ENCODE results near the gene PTPN2.

GRCh38 chr18:12904012-12904516 is 20.0 kb upstream of the PTPN2 start:
- TF ChIP-seq, protein P1, sequence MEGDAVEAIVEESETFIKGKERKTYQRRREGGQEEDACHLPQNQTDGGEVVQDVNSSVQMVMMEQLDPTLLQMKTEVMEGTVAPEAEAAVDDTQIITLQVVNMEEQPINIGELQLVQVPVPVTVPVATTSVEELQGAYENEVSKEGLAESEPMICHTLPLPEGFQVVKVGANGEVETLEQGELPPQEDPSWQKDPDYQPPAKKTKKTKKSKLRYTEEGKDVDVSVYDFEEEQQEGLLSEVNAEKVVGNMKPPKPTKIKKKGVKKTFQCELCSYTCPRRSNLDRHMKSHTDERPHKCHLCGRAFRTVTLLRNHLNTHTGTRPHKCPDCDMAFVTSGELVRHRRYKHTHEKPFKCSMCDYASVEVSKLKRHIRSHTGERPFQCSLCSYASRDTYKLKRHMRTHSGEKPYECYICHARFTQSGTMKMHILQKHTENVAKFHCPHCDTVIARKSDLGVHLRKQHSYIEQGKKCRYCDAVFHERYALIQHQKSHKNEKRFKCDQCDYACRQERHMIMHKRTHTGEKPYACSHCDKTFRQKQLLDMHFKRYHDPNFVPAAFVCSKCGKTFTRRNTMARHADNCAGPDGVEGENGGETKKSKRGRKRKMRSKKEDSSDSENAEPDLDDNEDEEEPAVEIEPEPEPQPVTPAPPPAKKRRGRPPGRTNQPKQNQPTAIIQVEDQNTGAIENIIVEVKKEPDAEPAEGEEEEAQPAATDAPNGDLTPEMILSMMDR (conservative IDR thresholded peaks at IDR 0.05; ENCODE audit: low read depth, low read length), result no peak
- TF ChIP-seq POLR2A (IDR thresholded peaks at IDR 0.05; ENCODE audit: low read depth, low read length), result no peak
- TF ChIP-seq SMC3 (IDR thresholded peaks at IDR 0.05; ENCODE audit: low read depth, low read length), result no peak
- TF ChIP-seq, protein P2, sequence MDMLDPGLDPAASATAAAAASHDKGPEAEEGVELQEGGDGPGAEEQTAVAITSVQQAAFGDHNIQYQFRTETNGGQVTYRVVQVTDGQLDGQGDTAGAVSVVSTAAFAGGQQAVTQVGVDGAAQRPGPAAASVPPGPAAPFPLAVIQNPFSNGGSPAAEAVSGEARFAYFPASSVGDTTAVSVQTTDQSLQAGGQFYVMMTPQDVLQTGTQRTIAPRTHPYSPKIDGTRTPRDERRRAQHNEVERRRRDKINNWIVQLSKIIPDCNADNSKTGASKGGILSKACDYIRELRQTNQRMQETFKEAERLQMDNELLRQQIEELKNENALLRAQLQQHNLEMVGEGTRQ (IDR thresholded peaks at IDR 0.05; ENCODE audit: low read depth, low read length), result no peak
- TF ChIP-seq CHD1 (IDR thresholded peaks at IDR 0.05; ENCODE audit: low read depth, low read length), result no peak
- TF ChIP-seq BHLHE40 (IDR thresholded peaks at IDR 0.05; ENCODE audit: low read depth, low read length), result no peak
